Fibroblast of villous mesenchyme (primary cell): Measurements from ENCODE around the gene TNS1. TPM values are rescaled to one million over a fixed set of nuclear protein-coding genes. Genes with fewer than 3 reads are reported as not detected.

Experiments
- DNase-seq: peaks from one replicate; pipeline ENCODE4 v3.0.0-alpha.2; 2010; ENCODE audit warnings: low read depth
- H3K4me3 ChIP-seq: 2 replicates; pipeline ENCODE4 v1.5.1; 2011; ENCODE audit warnings: low read depth, mild to moderate bottlenecking, low read length
- total RNA-seq: library from RNA; depleted of rRNA; stranded (reverse); fragments of >200 nt; gene quantifications from 2 replicates; pipeline ENCODE4 v1.2.3, GENCODE V29; 2012
- TF ChIP-seq, protein P1 (sequence below): IDR thresholded peaks from 2 replicates; pipeline ENCODE4 v1.5.1; 2012; ENCODE audit warnings: low read depth, mild to moderate bottlenecking, low read length; ENCODE audit not compliant: insufficient read depth

The TNS1 gene
- total RNA-seq, 1 donor: 127 TPM

DNA sequence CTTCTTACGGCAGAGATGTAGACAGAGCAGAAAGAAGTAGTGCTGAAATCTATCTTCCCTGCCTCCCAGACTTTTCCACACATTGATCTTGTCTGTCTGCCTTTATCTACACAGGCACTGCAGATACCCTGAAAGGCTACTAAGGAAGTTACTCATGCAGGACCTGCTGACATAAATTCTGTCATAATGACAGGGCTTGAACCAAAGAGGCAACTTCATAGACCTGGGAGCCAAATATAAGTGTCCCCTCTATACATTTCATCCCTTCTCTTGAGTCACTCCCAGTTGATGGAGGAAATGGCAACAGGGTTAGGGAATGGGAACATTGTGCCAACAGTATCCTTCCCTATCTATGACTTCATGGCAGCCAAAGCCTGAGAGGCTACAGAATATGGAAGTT lies 157.5 kb downstream of the TNS1 start:
- TF ChIP-seq, protein P1, sequence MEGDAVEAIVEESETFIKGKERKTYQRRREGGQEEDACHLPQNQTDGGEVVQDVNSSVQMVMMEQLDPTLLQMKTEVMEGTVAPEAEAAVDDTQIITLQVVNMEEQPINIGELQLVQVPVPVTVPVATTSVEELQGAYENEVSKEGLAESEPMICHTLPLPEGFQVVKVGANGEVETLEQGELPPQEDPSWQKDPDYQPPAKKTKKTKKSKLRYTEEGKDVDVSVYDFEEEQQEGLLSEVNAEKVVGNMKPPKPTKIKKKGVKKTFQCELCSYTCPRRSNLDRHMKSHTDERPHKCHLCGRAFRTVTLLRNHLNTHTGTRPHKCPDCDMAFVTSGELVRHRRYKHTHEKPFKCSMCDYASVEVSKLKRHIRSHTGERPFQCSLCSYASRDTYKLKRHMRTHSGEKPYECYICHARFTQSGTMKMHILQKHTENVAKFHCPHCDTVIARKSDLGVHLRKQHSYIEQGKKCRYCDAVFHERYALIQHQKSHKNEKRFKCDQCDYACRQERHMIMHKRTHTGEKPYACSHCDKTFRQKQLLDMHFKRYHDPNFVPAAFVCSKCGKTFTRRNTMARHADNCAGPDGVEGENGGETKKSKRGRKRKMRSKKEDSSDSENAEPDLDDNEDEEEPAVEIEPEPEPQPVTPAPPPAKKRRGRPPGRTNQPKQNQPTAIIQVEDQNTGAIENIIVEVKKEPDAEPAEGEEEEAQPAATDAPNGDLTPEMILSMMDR: no peak

DNA sequence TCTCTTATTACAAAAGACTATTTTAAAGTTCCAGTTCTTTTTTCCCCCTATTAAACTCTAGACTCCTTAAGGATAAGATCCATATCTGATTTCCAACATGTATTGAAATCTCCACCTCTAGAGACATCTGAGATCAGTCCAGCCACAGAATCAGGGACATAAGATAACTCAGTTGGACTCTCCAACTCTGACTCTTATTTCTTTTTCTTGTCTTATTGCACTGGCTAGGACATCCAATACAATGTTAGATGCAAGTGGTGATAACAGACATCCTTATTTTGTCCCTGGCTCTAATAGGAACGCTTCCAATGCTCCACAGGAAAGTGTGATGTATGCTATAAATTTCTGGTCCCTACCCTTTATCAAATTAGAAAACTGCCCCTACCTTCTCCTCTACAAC lies 158.1 kb downstream of the TNS1 start:
- H3K4me3 ChIP-seq: no peak overlapping the region
- TF ChIP-seq, protein P1: no peak
- no peak for DNase-seq

More for the DNA sequence above, 157.5 kb downstream of the TNS1 start:
- no peak for DNase-seq
- no peak overlapping the region for H3K4me3 ChIP-seq

DNA sequence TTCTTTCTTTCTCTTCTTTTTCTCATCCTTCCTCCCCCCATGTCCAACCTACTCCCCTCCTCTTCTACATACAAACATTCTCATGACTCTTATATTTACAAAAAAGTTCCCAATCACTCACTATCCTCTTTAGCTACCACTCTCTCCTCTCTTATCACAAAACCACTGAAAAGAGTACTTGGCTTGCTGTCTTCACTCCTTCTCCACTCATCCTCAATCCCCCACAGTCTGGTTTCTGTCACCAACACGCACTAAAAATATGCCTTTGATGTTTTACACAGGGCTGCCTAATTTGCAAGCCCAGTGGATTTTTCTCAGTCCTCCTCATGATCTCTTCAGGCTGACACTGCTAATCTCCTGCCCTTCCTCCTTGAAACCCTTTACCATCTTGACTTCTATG lies 159.5 kb downstream of the TNS1 start:
- TF ChIP-seq, protein P1: no peak
- peak; percentile 72 for DNase-seq
- H3K4me3 ChIP-seq: no peak overlapping the region

DNA sequence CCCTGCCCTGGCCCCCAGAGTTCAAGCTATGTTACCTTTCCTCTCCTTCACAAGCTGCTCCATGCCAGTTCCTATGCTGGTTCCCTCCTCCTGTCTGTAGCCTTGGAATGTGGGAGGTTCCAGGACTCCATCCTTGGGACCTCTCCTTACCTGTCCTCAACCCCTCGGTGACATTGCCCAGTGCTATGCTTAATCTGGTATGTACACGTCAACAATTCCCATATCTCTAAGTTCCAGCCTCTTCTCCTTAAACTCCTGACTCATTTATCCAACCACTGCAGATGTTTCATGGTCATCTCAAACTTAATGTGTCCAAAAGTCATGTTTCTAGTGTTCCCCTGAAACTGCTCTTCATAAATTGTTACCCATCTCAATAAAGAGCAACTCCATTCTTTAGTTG lies 160.8 kb downstream of the TNS1 start:
- DNase-seq: no peak
- no peak overlapping the region for H3K4me3 ChIP-seq
- TF ChIP-seq, protein P1: no peak

DNA sequence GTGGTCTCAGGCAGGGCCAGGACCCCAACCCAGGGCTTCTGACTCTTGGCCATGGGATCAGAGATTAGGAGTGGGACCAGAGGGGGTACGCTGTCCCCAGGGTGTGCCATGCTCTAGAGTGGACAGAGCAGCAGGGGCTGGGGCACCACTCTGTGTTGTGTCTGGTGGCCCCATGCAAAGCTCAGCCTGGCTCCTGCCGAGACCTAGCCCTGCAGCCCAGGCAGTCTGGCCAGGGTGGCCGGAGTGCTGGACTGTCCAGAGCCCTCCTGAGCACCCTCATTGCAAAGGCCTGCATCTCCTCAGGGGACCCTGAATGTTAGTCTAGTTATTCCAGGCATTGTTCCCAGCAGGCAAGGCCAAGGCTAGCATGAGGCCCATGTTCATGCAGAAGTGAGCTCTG lies 162.3 kb downstream of the TNS1 start:
- no peak for DNase-seq
- H3K4me3 ChIP-seq: no peak overlapping the region
- TF ChIP-seq, protein P1: no peak

DNA sequence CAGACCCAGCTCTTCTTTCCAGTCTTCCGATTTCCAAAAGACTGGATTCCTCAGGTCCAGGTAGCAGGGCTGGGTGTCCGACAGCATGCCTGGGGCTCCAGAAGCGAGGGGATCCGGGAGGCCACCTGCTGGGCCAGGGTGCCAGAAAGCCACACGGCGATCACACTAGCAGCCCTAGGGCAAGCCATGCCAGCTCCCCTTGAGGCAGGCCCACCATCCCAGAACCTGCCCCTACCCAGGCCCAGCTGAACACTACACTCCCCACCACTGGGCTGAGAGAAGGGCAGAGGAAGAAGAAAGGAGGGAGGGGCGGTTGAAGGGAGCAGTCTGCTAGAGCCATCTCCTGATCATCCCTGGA lies 163.1 kb downstream of the TNS1 start:
- no peak overlapping the region for H3K4me3 ChIP-seq
- no peak for DNase-seq
- TF ChIP-seq, protein P1: no peak

DNA sequence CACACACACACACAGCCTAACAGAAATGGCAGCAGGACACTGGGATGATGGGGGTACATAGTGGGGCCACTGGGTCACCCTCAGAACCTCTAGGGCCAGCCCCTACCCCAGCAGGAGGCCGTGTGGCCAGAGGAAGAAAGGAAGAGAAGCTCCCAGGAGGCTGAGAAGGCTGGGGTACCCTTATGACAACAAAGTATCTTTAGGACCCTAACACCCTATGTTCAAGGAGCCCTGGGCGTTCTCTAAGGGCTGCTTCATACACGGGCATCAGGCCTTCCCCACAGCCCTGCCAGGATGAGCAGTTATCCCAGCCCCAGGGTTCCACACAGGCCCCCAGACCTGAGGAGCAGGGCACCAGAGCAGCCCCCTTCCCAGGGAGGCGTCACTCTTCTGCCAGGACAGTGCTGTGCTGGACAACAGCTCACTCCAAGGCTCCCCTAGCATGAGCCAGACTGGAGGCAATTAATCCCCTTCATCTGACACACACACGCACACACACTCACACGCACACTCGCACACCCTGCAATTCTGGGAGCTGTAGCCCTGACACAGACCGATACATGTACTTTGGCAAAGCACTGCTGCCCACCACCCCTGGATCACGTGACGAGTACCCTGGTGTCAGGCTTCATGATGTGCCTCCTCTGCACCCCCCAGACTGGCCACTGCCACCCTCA lies 163.6 kb downstream of the TNS1 start:
- TF ChIP-seq, protein P1: no peak
- H3K4me3 ChIP-seq: no peak overlapping the region

More for the DNA sequence above, 163.6 kb downstream of the TNS1 start:
- DNase-seq: no peak
